ENCODE measurements around the gene GPRC5C. TPM values are rescaled to one million over a fixed set of nuclear protein-coding genes. Genes with fewer than 3 reads are reported as not detected.

GPRC5C gene
- total RNA-seq, 1 experiment from 2014 or later = 15.5 TPM

GRCh38 chr17:74447628-74448159, 15.8 kb downstream of the GPRC5C start:
- H2BK20ac ChIP-seq (ENCODE audit: low read depth, low read length, poor library complexity, severe bottlenecking) = no peak overlapping the region
- H3K79me2 ChIP-seq (ENCODE audit: insufficient read depth, low read length) = no peaks in the 10 kb centered on the region
- no peak overlapping the region for H3K4me2 ChIP-seq (ENCODE audit: insufficient read depth, insufficient read length, low read length)
- no peak overlapping the region for H3K14ac ChIP-seq (ENCODE audit: insufficient read depth, low read length)
- H3K56ac ChIP-seq (ENCODE audit: insufficient read length, low read depth, low read length) = no peak overlapping the region
- H3K23ac ChIP-seq (ENCODE audit: insufficient read length, low read depth, low read length) = no peak overlapping the region
- no peak overlapping the region for H2BK5ac ChIP-seq (ENCODE audit: insufficient read length, low read length)
- Mint-ChIP-seq H3K27me3 (ENCODE audit: low read depth) (peaks cover 33% of the 10 kb centered on the region), H3K4me1 (peaks cover 25 to 36% of the 10 kb centered on the region in 2 experiments), H3K9me3 (no peaks in the 10 kb centered on the region), H3K4me3 (no peak overlapping the region), H3K27ac (no peak overlapping the region), H3K36me3 (ENCODE audit: insufficient read depth in 1 of 3, low read depth in 3 of 3) (peaks cover 0 to 24% (median 2%) of the 10 kb centered on the region in 3 experiments; a peak in 2 of 7 replicates)
- H3K79me1 ChIP-seq (ENCODE audit: insufficient read depth, low read depth, low read length, poor library complexity, severe bottlenecking) = no peaks in the 10 kb centered on the region
- no CpG with 5 or more reads among the region's 11 CpGs for WGBS (ENCODE audit: extremely low coverage, insufficient read length, low lambda C conversion rate)
- H2BK12ac ChIP-seq (ENCODE audit: insufficient read length, low read depth, low read length) = no peak overlapping the region
- no peak overlapping the region for H4K91ac ChIP-seq (ENCODE audit: insufficient read length, low read depth, low read length)
- TF ChIP-seq CTCF (conservative IDR thresholded peaks at IDR 0.05) = no peak
- H3K9me3 ChIP-seq (ENCODE audit: control insufficient read depth, low read depth, low read length) = no peaks in the 10 kb centered on the region
- H2BK15ac ChIP-seq (ENCODE audit: low read depth, low read length) = no peak overlapping the region
- H3K23me2 ChIP-seq (ENCODE audit: insufficient read length, low read depth, low read length, poor library complexity, severe bottlenecking) = no peaks in the 10 kb centered on the region
- no peak overlapping the region for H3K4ac ChIP-seq (ENCODE audit: low read depth, low read length)
- H3K4me1 ChIP-seq (ENCODE audit: insufficient read depth, low read length) = peaks cover 3% of the 10 kb centered on the region; the same call in 1 of the 2 replicates
- no peak overlapping the region for H3K9ac ChIP-seq (ENCODE audit: extremely low read depth, insufficient read length, low read length)
- no peak overlapping the region for H2AK5ac ChIP-seq (ENCODE audit: insufficient read length, low read length)
- H2AFZ ChIP-seq (ENCODE audit: low read length) = no peak overlapping the region
- no peak overlapping the region for H4K5ac ChIP-seq (ENCODE audit: insufficient read length, low read depth, low read length)
- H3K18ac ChIP-seq (ENCODE audit: insufficient read length, low read depth, low read length) = no peak overlapping the region
- H3K27ac ChIP-seq (ENCODE audit: insufficient read length, low read depth, low read length) = no peak overlapping the region
- no peak overlapping the region for H2BK120ac ChIP-seq (ENCODE audit: low read depth, low read length, poor library complexity, severe bottlenecking)
- no peak for DNase-seq
- no peak overlapping the region for H3T11ph ChIP-seq (ENCODE audit: low read length)
- peaks cover 3% of the 10 kb centered on the region; the same call in 1 of the 2 replicates for H3K27me3 ChIP-seq (ENCODE audit: insufficient read depth, low read length)
- no peaks in the 10 kb centered on the region for H4K20me1 ChIP-seq (ENCODE audit: control insufficient read depth, insufficient read depth, insufficient read length)
- no peak overlapping the region for H4K8ac ChIP-seq (replicated peaks; ENCODE audit: insufficient read length, low read depth, low read length)

Data from H9 (cell line).